Mesodermal cell (in vitro differentiated cells): ENCODE results near the gene BCKDHA.
"Not testable (repeated sequence)": the region's sequence is repeated elsewhere in the genome, so short reads cannot be mapped to it uniquely, and the experiment has no call there.

Experiments used
- H3K27ac ChIP-seq: 2 replicates; pipeline ENCODE4 v1.7.0; 2013; ENCODE audit warnings: mild to moderate bottlenecking, low read depth, low read length, moderate library complexity; ENCODE audit not compliant: severe bottlenecking
- H3K36me3 ChIP-seq: 2 replicates; pipeline ENCODE4 v1.7.1; 2013; ENCODE audit warnings: mild to moderate bottlenecking, low read length, moderate library complexity; ENCODE audit not compliant: control insufficient read depth, insufficient read depth
- H3K4me1 ChIP-seq: one replicate; pipeline ENCODE4 v1.7.1; 2013; ENCODE audit warnings: mild to moderate bottlenecking, low read length; ENCODE audit not compliant: insufficient read depth, control insufficient read depth, poor library complexity, severe bottlenecking
- H3K4me3 ChIP-seq: 2 replicates; pipeline ENCODE4 v1.7.0; 2013; ENCODE audit warnings: low read length, control low read depth, mild to moderate bottlenecking; ENCODE audit not compliant: insufficient read depth, poor library complexity, severe bottlenecking; ENCODE audit errors: extremely low read depth
- H3K9me3 ChIP-seq: 2 replicates; pipeline ENCODE4 v1.7.1; 2013; ENCODE audit warnings: mild to moderate bottlenecking, low read length, moderate library complexity; ENCODE audit not compliant: control insufficient read depth
- WGBS, 2 experiments: methylation state at CpG; one replicate each; pipeline ENCODE4 v1.1.5; 2013; ENCODE audit warnings: missing lambda C conversion rate in 2 of 2; ENCODE audit not compliant: insufficient coverage in 2 of 2; 5-methylcytosine and 5-hydroxymethylcytosine counted together

Gene BCKDHA

DNA sequence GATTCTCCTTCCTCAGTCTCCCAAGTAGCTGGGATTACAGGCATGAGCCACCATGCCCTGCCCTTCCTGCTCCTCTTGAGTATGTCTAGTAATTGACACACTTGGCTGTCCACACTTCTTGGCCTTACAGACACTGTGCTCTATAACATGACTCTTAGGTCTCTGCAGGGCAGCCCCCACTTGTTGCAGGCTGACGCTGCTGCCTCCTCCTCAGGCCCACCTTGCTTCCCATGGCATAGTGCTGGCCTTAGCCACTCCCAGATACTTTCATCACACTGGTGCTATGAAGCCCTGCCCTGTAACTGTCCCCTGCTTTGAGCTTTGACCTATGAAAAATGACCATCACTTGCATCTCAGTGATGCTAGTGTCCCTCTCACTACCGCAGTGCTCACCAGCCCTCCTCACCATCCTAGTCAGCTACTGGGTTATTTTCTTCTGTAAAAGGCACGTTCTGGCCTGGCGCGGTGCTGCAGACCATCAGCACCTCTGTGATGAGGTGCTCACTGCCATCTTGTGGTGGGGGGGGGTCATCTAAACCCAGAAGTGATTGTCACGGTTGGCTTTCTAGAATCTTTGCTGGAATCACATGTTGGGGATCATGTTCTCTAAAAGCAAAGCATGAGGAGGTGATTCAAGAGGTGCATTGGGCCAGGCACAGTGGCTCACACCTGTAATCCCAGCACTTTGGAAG lies 55.1 kb downstream of the BCKDHA start:
- H3K4me3 ChIP-seq: no peak overlapping the region
- no peak overlapping the region for H3K27ac ChIP-seq
- no peaks in the 10 kb centered on the region for H3K4me1 ChIP-seq
- no peaks in the 10 kb centered on the region for H3K9me3 ChIP-seq
- 50 to 51% methylated on average over 2 to 3 of the region's 6 CpGs for WGBS, 2 experiments
- H3K36me3 ChIP-seq: no peaks in the 10 kb centered on the region

DNA sequence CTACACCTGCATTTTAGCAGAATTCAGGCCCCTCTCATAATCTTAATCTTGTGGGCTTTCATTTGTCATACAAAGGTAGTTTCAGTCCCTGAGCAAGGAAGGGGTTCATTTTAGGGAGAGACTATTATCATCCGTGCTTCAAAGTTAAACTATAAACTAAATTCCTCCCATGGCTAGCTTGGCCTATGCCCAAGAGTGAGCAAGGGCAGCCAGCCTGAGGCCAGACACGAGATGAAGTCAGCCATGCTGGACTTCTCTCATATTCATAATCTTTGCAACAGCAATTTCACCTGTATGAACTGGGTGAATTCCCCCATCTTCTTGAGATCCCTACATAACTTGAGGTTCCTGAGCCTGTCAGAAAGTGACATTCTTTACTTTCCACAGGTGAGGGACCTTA lies 58.3 kb downstream of the BCKDHA start:
- H3K4me1 ChIP-seq: no peaks in the 10 kb centered on the region
- WGBS, 2 experiments: 10 to 86% methylated on average over 1 of the region's 2 CpGs
- H3K27ac ChIP-seq: no peak overlapping the region
- no peak overlapping the region for H3K4me3 ChIP-seq
- H3K36me3 ChIP-seq: no peaks in the 10 kb centered on the region
- no peaks in the 10 kb centered on the region for H3K9me3 ChIP-seq

DNA sequence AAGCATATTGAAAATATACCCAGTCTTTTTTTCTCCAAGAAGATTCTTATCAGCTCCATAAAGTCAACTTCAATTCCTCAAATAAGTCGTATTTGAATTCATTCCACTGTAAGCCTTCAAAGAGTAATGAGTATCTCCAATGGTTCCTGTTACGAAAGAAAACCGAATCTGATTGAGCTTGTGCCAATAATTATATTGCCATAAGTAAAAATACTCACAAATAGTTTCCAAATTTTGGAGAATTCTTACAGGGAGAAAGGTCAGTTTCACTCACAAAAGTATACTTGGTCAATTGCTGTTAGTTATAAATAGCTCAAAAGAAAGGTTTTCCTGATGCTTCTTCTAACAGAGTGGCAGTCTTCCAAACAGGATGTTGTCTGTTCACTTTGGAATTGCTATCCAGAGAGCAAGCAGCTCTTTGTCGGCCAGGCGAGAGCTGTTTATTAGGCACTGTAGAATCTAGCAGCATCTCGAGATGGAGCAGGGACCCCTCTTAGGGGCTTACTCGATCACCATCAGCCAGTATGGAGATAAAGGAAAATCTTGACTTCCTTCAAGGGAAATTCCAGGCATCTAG lies 58.8 kb downstream of the BCKDHA start:
- no peaks in the 10 kb centered on the region for H3K4me1 ChIP-seq
- no peak overlapping the region for H3K4me3 ChIP-seq
- WGBS, 2 experiments: 54 to 68% methylated on average over 3 to 5 of the region's 7 CpGs
- no peaks in the 10 kb centered on the region for H3K9me3 ChIP-seq
- H3K36me3 ChIP-seq: no peaks in the 10 kb centered on the region
- no peak overlapping the region for H3K27ac ChIP-seq

- Histone ChIP-seq H3K36me3 (no peaks in the 10 kb centered on the region), H3K4me3 (no peak overlapping the region), H3K4me1 (no peaks in the 10 kb centered on the region), H3K27ac (no peak overlapping the region), H3K9me3 (peaks cover 5% of the 10 kb centered on the region)
- 60% methylated on average over 1 of the region's 1 CpG; no CpG with 5 or more reads in 1 of the 2 experiments for whole genome bisulfite sequencing, 2 experiments
These were observed 59.6 kb downstream of the BCKDHA start for GRCh38 chr19:41457241-41457640.

DNA sequence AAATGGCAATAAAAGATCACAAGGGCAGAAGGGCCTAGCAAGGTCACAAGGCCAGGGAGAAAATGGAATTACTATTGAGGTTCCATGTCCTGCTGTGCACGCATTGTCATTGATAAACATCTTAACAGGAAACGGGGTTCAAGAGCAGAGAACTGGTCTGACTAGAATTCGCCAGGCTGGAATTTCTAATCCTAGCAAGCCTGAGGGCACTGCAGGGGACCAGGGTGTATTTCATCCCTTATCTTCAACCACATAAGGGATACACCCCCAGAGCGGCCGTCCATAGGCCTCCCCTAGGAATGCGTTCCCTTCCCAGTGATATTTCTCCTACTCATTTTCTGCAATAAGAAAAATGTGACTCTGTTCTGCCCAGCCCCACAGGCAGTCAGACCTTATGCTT lies 64.9 kb downstream of the BCKDHA start:
- no peak overlapping the region for H3K4me3 ChIP-seq
- 61 to 79% methylated on average over 5 to 6 of the region's 6 CpGs for WGBS, 2 experiments
- H3K36me3 ChIP-seq: no peaks in the 10 kb centered on the region

DNA sequence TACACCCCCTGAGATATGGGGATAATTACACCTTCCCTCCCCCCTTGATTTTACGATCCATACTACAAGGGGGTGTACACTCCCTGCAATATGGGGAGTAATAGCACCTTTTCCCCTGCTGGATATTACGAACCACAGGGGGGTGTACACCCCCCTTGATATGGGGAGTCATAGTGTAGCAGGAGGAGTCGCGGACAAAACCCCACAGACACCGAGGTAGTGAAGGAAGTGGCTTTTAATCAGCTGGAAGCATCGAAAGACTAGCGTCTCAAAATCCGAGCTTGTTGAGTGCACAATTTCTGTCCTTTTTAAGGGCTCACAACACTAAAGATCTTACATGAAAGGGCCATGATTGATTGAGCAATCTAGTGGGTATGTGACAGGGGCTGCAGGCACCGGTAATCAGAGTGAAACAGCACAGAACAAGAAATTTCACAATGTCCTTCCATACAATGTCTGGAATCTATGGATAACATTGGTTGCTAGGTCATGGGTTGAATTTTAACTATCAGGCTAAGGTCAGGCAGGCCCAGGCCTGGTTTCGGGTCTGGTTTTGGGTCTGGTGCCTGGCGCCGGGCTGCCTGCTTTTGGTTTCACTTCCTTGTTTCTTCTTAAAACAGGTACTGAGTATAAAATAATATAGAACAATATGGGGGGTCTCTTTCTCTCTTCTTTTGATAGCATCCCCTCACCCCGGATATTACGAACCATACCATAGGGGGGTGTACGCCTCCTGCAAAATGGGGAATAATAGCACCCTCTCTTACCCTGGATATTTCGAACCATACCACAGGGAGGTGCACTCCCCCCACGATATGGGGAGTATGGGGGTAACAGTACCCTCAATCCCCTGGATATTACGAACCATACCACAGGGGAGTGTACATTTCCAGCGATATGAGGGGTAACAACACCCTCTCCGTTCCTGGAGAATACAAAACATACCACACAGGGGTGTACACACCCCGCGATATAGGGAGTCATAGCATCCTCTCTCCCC lies 65.9 kb downstream of the BCKDHA start:
- not testable (repeated sequence) for H3K4me3 ChIP-seq, H3K4me1 ChIP-seq, H3K9me3 ChIP-seq, H3K36me3 ChIP-seq, H3K27ac ChIP-seq
- 79 to 81% methylated on average over 10 of the region's 22 CpGs for WGBS, 2 experiments

More for the DNA sequence above, 64.9 kb downstream of the BCKDHA start:
- Histone ChIP-seq H3K9me3 (peaks cover 10% of the 10 kb centered on the region), H3K4me1 (no peaks in the 10 kb centered on the region), H3K27ac (no peak overlapping the region)
